VCaP (cell line): Measurements from ENCODE around the gene ITGA3.

Source experiments
- H3K27ac ChIP-seq: fragments of 450-650 bp; 2 replicates; pipeline ENCODE4 v1.5.1; 2017
- TF ChIP-seq, protein P1 (sequence below): fragments of 450-650 bp; conservative IDR thresholded peaks from 2 replicates; pipeline ENCODE4 v1.5.1; 2017; ENCODE audit warnings: mild to moderate bottlenecking, moderate library complexity

ITGA3 gene

DNA sequence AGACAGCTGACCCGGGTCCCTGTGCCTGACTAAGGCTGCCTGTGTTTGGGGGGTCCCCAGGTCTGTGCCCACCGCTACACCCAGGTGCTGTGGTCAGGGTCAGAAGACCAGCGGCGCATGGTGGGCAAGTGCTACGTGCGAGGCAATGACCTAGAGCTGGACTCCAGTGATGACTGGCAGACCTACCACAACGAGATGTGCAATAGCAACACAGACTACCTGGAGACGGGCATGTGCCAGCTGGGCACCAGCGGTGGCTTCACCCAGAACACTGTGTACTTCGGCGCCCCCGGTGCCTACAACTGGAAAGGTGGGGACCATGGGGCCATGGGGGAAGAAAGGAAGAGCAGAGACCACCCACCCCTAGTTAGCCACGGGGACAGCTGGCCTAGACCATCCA, 12.1 kb downstream of the ITGA3 start:
- TF ChIP-seq, protein P1, sequence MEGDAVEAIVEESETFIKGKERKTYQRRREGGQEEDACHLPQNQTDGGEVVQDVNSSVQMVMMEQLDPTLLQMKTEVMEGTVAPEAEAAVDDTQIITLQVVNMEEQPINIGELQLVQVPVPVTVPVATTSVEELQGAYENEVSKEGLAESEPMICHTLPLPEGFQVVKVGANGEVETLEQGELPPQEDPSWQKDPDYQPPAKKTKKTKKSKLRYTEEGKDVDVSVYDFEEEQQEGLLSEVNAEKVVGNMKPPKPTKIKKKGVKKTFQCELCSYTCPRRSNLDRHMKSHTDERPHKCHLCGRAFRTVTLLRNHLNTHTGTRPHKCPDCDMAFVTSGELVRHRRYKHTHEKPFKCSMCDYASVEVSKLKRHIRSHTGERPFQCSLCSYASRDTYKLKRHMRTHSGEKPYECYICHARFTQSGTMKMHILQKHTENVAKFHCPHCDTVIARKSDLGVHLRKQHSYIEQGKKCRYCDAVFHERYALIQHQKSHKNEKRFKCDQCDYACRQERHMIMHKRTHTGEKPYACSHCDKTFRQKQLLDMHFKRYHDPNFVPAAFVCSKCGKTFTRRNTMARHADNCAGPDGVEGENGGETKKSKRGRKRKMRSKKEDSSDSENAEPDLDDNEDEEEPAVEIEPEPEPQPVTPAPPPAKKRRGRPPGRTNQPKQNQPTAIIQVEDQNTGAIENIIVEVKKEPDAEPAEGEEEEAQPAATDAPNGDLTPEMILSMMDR = no peak
- no peak overlapping the region for H3K27ac ChIP-seq

DNA sequence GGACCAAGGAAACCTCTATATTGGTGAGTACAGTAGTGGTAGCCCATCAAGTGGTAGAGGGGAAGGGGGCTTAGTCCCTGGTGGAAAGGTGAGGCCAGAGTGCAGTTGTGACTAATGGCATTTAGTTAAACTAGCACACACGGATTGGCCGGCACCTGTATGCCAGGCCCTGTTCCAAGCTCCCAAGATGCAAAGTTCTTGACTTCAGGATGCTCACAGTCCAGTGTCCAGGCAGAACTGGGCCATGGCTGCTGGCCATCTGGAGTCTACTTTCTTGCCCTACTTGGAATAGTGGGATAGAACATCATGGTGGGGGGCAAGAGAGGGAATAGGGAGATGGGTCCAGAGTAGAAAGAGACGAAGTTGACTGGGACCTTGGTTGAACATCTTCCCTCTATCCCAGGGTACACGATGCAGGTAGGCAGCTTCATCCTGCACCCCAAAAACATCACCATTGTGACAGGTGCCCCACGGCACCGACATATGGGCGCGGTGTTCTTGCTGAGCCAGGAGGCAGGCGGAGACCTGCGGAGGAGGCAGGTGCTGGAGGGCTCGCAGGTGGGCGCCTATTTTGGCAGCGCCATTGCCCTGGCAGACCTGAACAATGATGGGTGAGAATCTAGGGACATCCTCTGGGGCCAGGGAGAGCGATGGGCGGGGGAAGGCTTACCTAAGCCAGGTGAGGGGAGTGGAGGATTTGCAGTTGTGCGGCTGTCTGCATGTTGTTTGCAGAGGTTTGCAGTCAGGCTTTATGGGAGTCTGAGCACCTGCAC, 15.2 kb downstream of the ITGA3 start:
- H3K27ac ChIP-seq = no peak overlapping the region
- TF ChIP-seq, protein P1 = no peak

DNA sequence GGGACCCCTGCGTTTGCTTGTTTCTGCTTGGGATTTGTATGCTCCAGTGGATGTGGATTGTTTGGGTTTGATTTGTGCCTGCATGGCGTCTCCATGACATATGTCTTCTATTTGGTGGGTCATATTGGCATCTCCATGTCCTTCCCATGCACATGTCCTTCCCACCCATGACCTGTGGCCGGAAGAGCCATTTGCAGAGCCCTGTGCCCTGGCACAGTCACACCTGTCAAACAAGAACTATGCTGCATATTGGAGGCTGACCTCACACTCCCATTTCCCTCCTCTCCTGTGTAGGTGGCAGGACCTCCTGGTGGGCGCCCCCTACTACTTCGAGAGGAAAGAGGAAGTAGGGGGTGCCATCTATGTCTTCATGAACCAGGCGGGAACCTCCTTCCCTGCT, 15.8 kb downstream of the ITGA3 start:
- TF ChIP-seq, protein P1 = no peak
- no peak overlapping the region for H3K27ac ChIP-seq

DNA sequence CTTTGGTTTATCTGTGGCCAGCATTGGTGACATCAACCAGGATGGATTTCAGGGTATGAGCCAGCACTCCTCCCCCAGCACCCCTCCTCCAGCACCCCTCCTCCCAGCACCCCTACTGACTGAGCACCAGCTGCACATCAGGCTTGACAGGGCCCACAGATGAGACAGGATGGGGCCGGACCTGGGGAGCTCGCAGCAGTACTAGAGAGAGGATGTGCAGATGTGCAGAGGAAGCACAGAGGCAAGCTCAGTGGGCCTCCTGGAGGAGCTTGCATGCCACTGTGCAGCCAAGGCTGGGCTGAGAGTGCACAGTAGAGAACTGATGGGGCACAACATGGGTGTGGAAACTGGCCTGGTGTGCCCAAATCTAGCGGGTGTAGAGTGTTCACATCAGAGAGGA, 16.2 kb downstream of the ITGA3 start:
- TF ChIP-seq, protein P1 = no peak
- no peak overlapping the region for H3K27ac ChIP-seq

DNA sequence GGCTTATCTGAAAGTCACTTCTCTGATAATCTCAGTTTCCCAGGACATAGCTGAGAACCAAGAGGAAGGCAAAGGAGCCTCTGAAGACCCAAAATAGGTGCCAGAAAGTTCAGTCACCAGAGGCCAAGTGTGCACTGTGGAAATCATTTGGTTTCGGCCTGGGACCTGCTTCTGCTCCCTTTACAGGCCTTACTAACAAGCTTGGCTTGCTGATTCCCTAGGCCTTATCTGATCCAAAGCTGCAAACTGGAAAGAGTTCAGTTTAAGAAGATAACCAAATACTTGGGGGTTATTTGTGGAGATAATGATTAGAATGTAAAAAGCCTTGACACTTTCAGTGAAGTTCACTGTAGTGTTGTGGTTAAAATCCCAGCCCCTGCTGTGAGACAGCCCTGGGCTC, 17.0 kb downstream of the ITGA3 start:
- H3K27ac ChIP-seq = no peak overlapping the region
- TF ChIP-seq, protein P1 = no peak

DNA sequence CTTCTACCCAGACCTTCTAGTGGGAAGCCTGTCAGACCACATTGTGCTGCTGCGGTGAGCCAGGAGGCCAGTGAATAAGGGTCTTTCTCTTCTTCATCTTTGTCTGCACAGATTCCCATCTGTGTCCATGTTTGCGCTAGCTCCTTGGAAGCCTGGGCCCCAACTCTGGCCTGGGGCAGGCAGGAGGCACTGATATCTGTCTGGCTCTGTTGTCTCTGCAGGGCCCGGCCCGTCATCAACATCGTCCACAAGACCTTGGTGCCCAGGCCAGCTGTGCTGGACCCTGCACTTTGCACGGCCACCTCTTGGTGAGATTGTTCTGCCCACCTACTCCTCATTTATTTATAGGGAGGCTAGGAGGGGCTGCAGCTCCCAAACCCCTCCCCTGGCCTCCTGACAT, 18.3 kb downstream of the ITGA3 start:
- TF ChIP-seq, protein P1 = no peak
- H3K27ac ChIP-seq = no peak overlapping the region

DNA sequence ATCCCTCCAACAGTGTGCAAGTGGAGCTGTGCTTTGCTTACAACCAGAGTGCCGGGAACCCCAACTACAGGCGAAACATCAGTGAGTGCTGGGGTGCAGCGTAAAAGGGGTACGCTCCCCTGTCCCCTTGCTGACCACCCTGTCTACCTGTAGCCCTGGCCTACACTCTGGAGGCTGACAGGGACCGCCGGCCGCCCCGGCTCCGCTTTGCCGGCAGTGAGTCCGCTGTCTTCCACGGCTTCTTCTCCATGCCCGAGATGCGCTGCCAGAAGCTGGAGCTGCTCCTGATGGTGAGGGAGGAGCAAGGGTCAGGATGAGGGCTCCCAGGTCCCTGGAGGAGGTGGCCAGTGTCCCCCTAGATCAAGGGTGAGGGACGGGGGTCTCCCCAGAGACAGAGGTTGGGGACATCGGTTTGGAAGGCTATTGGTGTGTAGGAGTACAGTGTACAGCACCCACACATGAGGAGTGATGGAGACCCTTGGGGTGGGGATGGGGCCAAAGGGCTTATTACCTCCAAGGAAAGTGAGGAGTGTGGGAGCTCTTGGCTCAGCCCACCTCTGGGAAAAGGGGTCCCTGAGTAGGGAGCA, 19.6 kb downstream of the ITGA3 start:
- TF ChIP-seq, protein P1 = no peak
- H3K27ac ChIP-seq = no peak overlapping the region
